Kidney (tissue), 14 donors: Measurements from ENCODE around the gene FLRT1. TPM values are rescaled to one million over a fixed set of nuclear protein-coding genes. Genes with fewer than 3 reads are reported as not detected.

Experiments
- DNase-seq, 5 donors: peaks; one replicate each; pipeline ENCODE4 v3.0.0-alpha.2; 2013 to 2020
- FAIRE-seq: peaks from 2 replicates; lab custom pipeline; 2012; peaks lifted over from hg19 to GRCh38; lab: Jason Lieb, UNC
- H3K27ac ChIP-seq, 2 donors: one replicate each; pipeline ENCODE4 v1.7.0; 2013; ENCODE audit warnings: low read depth in 2 of 2, low read length in 2 of 2, inconsistent platforms in 1 of 2
- H3K27me3 ChIP-seq: one replicate; pipeline ENCODE4 v1.7.1; 2013; ENCODE audit warnings: low read length, inconsistent platforms; ENCODE audit not compliant: control insufficient read depth, insufficient read depth
- H3K36me3 ChIP-seq, 3 donors: one replicate each; pipeline versions ENCODE4 v1.7.0 to v1.7.1; 2013; ENCODE audit warnings: low read length in 3 of 3, control low read depth in 1 of 3, inconsistent platforms in 1 of 3; ENCODE audit not compliant: insufficient read depth in 3 of 3, control insufficient read depth in 2 of 3
- H3K4me1 ChIP-seq, 3 donors: one replicate each; pipeline versions ENCODE4 v1.7.0 to v1.7.1; 2013; ENCODE audit warnings: low read length in 3 of 3, inconsistent platforms in 1 of 3, low read depth in 1 of 3; ENCODE audit not compliant: control insufficient read depth in 2 of 3, insufficient read depth in 2 of 3
- H3K4me3 ChIP-seq, 3 donors: one replicate each; pipeline versions ENCODE4 v1.7.0 to v1.8.1; 2013; ENCODE audit warnings: low read length in 3 of 3, control low read depth in 1 of 3, inconsistent platforms in 1 of 3
- H3K9ac ChIP-seq, 3 donors: one replicate each; pipeline versions ENCODE4 v1.7.0 to v1.7.1; 2013; ENCODE audit warnings: low read length in 3 of 3, control low read depth in 1 of 3, inconsistent platforms in 1 of 3
- H3K9me3 ChIP-seq, 3 donors: one replicate each; pipeline versions ENCODE4 v1.7.0 to v1.7.1; 2013; ENCODE audit warnings: low read length in 3 of 3, control low read depth in 1 of 3, inconsistent platforms in 1 of 3; ENCODE audit not compliant: control insufficient read depth in 2 of 3, insufficient read depth in 1 of 3
- intact Hi-C: fragments of 100-400 bp; cut with DNase I; formaldehyde crosslinking; loops from one replicate; pipeline ENCODE4 v1.11.1; 2022
- polyA plus RNA-seq: library from polyadenylated mRNA; stranded (reverse); fragments of 350-450 nt; fragmentation: Illumina TruSeq; extraction: RNeasy Lipid Tissue Mini Kit (QIAGEN cat#74804); gene quantifications from one replicate; pipeline ENCODE4 v1.2.3, GENCODE V29; 2014; ENCODE audit warnings: low read depth, low replicate concordance; ENCODE audit not compliant: insufficient read depth
- total RNA-seq: library from RNA; stranded (reverse); fragmentation: NEBNext Ultra II Directional; extraction: Animal tissue kit (Norgen Biotek cat#: 25700); gene quantifications from one replicate; pipeline ENCODE4 v1.2.1, GENCODE V29; 2021
- TF ChIP-seq, protein P1 (sequence below): IDR thresholded peaks from 3 replicates; pipeline ENCODE4 v1.5.1; 2012; ENCODE audit warnings: mild to moderate bottlenecking, moderate library complexity, borderline replicate concordance; ENCODE audit not compliant: insufficient read depth; ENCODE audit errors: extremely low read depth
- donor health status: control.
- donor health status: control.
- donor health status: control.
- donor health status: control.
- donor health status: control.
- donor health status: DM: yes; HTN: yes; CAD: no.
- donor health status: Normal renal cell carcinoma (clear cell type).

FLRT1 gene
- total and polyA plus RNA-seq, 2 donors from 2014 or later = 0.66 to 1.5 TPM

- no peaks in the 10 kb centered on the region for H3K27me3 ChIP-seq
- no peaks in the 10 kb centered on the region for H3K9me3 ChIP-seq
- H3K27ac ChIP-seq = peak overlapping the region; percentile 56 to 71
- peak overlapping the region in 1 of 3 donors; percentile 51 for H3K9ac ChIP-seq
- H3K4me3 ChIP-seq = no peak overlapping the region
- DNase-seq (peak; percentile 83 to 91 (median 89)), FAIRE-seq (no peak)
- intact Hi-C loops = no loop called here
- peaks cover 0 to 38% (median 29%) of the 10 kb centered on the region in 3 donors for H3K4me1 ChIP-seq
- TF ChIP-seq, protein P1, sequence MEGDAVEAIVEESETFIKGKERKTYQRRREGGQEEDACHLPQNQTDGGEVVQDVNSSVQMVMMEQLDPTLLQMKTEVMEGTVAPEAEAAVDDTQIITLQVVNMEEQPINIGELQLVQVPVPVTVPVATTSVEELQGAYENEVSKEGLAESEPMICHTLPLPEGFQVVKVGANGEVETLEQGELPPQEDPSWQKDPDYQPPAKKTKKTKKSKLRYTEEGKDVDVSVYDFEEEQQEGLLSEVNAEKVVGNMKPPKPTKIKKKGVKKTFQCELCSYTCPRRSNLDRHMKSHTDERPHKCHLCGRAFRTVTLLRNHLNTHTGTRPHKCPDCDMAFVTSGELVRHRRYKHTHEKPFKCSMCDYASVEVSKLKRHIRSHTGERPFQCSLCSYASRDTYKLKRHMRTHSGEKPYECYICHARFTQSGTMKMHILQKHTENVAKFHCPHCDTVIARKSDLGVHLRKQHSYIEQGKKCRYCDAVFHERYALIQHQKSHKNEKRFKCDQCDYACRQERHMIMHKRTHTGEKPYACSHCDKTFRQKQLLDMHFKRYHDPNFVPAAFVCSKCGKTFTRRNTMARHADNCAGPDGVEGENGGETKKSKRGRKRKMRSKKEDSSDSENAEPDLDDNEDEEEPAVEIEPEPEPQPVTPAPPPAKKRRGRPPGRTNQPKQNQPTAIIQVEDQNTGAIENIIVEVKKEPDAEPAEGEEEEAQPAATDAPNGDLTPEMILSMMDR = no peak
- H3K36me3 ChIP-seq = no peaks in the 10 kb centered on the region
These were observed 49.4 kb downstream of the FLRT1 start for GRCh38 chr11:64084951-64085710.

Other genes starting within 250 kb of the FLRT1 start
- gene SPINDOC, start 222.5 kb upstream of the FLRT1 start, total RNA-seq = 10.9 TPM
- 14.2 TPM for gene SPINDOC, start 222.5 kb upstream of the FLRT1 start, polyA plus RNA-seq
- gene MARK2, start 196.8 kb upstream of the FLRT1 start, total RNA-seq = 42.6 TPM
- gene MARK2, start 196.8 kb upstream of the FLRT1 start, polyA plus RNA-seq = 11.7 TPM
- gene RCOR2, start 118.8 kb upstream of the FLRT1 start, total RNA-seq = 0.76 TPM
- 0.86 TPM for gene RCOR2, start 118.8 kb upstream of the FLRT1 start, polyA plus RNA-seq
- 27.2 TPM for gene NAA40, start 96.9 kb upstream of the FLRT1 start, total RNA-seq
- gene NAA40, start 96.9 kb upstream of the FLRT1 start, polyA plus RNA-seq = 11.8 TPM
- 320 TPM for gene COX8A, start 61.3 kb upstream of the FLRT1 start, total RNA-seq
- 2,092 TPM for gene COX8A, start 61.3 kb upstream of the FLRT1 start, polyA plus RNA-seq
- gene OTUB1, start 49.5 kb upstream of the FLRT1 start, total RNA-seq = 69.0 TPM
- gene OTUB1, start 49.5 kb upstream of the FLRT1 start, polyA plus RNA-seq = 118 TPM
- 27.8 TPM for gene MACROD1, start 130.2 kb downstream of the FLRT1 start, total RNA-seq
- 176 TPM for gene MACROD1, start 130.2 kb downstream of the FLRT1 start, polyA plus RNA-seq
- gene STIP1, start 150.2 kb downstream of the FLRT1 start, total RNA-seq = 81.2 TPM
- gene STIP1, start 150.2 kb downstream of the FLRT1 start, polyA plus RNA-seq = 86.0 TPM
- gene FERMT3, start 170.8 kb downstream of the FLRT1 start, total RNA-seq = 36.3 TPM
- gene FERMT3, start 170.8 kb downstream of the FLRT1 start, polyA plus RNA-seq = 11.8 TPM
- gene TRPT1, start 190.3 kb downstream of the FLRT1 start, total RNA-seq = 39.2 TPM
- gene TRPT1, start 190.3 kb downstream of the FLRT1 start, polyA plus RNA-seq = 103 TPM
- 64.5 TPM for gene NUDT22, start 190.3 kb downstream of the FLRT1 start, total RNA-seq
- gene NUDT22, start 190.3 kb downstream of the FLRT1 start, polyA plus RNA-seq = 150 TPM
- gene DNAJC4, start 194.6 kb downstream of the FLRT1 start, total RNA-seq = 31.1 TPM
- gene DNAJC4, start 194.6 kb downstream of the FLRT1 start, polyA plus RNA-seq = 102 TPM
- 77.6 TPM for gene VEGFB, start 198.7 kb downstream of the FLRT1 start, total RNA-seq
- 157 TPM for gene VEGFB, start 198.7 kb downstream of the FLRT1 start, polyA plus RNA-seq
- gene FKBP2, start 205.2 kb downstream of the FLRT1 start, total RNA-seq = 76.0 TPM
- gene FKBP2, start 205.2 kb downstream of the FLRT1 start, polyA plus RNA-seq = 411 TPM
- 86.5 TPM for gene PPP1R14B, start 211.0 kb downstream of the FLRT1 start, total RNA-seq
- 145 TPM for gene PPP1R14B, start 211.0 kb downstream of the FLRT1 start, polyA plus RNA-seq
- 24.6 TPM for gene PLCB3, start 215.6 kb downstream of the FLRT1 start, total RNA-seq
- gene PLCB3, start 215.6 kb downstream of the FLRT1 start, polyA plus RNA-seq = 9.6 TPM
- gene BAD, start 248.7 kb downstream of the FLRT1 start, total RNA-seq = 59.8 TPM
- 157 TPM for gene BAD, start 248.7 kb downstream of the FLRT1 start, polyA plus RNA-seq
- gene GPR137, start 249.9 kb downstream of the FLRT1 start, total RNA-seq = 44.0 TPM
- 48.4 TPM for gene GPR137, start 249.9 kb downstream of the FLRT1 start, polyA plus RNA-seq